NT2/D1 (cell line): ENCODE data around the gene LDLRAD4.
"Not testable (repeated sequence)": the region's sequence is repeated elsewhere in the genome, so short reads cannot be mapped to it uniquely, and the experiment has no call there.

Experiments used
- YY1 ChIP-seq: IDR thresholded peaks from 2 replicates; pipeline ENCODE4 v1.6.1; 2011; ENCODE audit not compliant: insufficient read length, insufficient read depth
- ZNF274 ChIP-seq: IDR thresholded peaks from 2 replicates; pipeline ENCODE4 v1.6.1; 2011; ENCODE audit warnings: mild to moderate bottlenecking, low read depth, low read length

DNA sequence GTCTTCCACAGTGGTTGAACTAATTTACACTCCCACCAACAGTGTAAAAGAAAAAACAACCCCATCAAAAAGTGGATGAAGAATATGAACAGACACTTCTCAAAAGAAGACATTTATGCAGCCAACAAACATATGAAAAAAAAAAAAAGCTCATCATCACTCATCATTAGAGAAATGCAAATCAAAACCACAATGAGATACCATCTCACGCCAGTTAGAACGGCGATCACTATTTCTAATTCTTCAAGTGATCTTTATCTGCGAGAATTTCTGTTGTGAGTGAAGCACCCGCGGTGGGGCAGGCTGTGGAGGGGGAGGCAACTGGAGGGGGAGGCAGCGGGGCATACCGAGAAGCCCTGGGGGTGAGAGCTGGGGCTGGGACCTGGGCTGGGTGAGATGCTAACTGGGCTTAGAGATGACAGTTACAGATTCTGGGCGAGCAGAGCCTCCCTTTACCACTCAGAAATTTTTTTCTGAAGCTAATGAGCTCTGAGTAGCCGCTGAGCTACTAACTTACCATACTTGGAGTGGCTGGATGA, 389.5 kb downstream of the LDLRAD4 start:
- TF ChIP-seq ZNF274, YY1: not testable (repeated sequence)
